Mucosa of descending colon (tissue), 3 donors: ENCODE results near the gene AATK. TPM values are rescaled to one million over a fixed set of nuclear protein-coding genes. Genes with fewer than 3 reads are reported as not detected.

ENCODE experiments used
- ATAC-seq: fragments of 200-7000 bp; cut with Tn5 transposase; one replicate; pipeline ENCODE4 v1.9.1; 2020; ENCODE audit warnings: mild to moderate bottlenecking, moderate library complexity
- DNase-seq, 3 donors: peaks; one replicate each; pipeline ENCODE4 v3.0.0-alpha.2; 2020
- H3K36me3 ChIP-seq: fragments of 200-600 bp; one replicate; pipeline ENCODE4 v1.8.0; 2021; ENCODE audit warnings: low read depth, mild to moderate bottlenecking
- H3K4me1 ChIP-seq: fragments of 200-600 bp; one replicate; pipeline ENCODE4 v1.8.0; 2021; ENCODE audit warnings: low read depth, mild to moderate bottlenecking
- H3K4me3 ChIP-seq: fragments of 200-600 bp; one replicate; pipeline ENCODE4 v1.8.0; 2021; ENCODE audit warnings: mild to moderate bottlenecking
- H3K9me3 ChIP-seq: fragments of 200-600 bp; one replicate; pipeline ENCODE4 v1.8.0; 2021; ENCODE audit warnings: mild to moderate bottlenecking
- intact Hi-C, 2 donors: fragments of 100-400 bp; cut with DNase I in 1 of 2; cut with micrococcal nuclease in 1 of 2; formaldehyde crosslinking; loops; one replicate each; pipeline versions ENCODE4 v1.11.0 to v1.11.1; 2022; cut with DNase I, micrococcal nuclease
- total RNA-seq, 3 donors: library from RNA; stranded (reverse); fragmentation: NEBNext Ultra II Directional in 2 of 3; extraction: Animal tissue kit (Norgen Biotek cat#: 25700) in 2 of 3; gene quantifications; one replicate each; pipeline versions ENCODE4 v1.2.1 to v1.2.4, GENCODE V29; 2021 to 2023
- TF ChIP-seq, protein P1 (sequence below): fragments of 200-600 bp; IDR thresholded peaks from one replicate; pipeline ENCODE4 v1.8.0; 2022; ENCODE audit warnings: antibody characterized with exemption, mild to moderate bottlenecking
- donor health status: DM: no; HTN: no; CAD: no; lungs with moderate emphysema.
- donor health status: DM: no; HTN: no; CAD: no.
- donor health status: DM: no; HTN: yes; CAD: no.

The AATK gene
- total RNA-seq, 3 donors from 2014 or later: 9.9 to 23.8 (median 15.6) TPM

DNA sequence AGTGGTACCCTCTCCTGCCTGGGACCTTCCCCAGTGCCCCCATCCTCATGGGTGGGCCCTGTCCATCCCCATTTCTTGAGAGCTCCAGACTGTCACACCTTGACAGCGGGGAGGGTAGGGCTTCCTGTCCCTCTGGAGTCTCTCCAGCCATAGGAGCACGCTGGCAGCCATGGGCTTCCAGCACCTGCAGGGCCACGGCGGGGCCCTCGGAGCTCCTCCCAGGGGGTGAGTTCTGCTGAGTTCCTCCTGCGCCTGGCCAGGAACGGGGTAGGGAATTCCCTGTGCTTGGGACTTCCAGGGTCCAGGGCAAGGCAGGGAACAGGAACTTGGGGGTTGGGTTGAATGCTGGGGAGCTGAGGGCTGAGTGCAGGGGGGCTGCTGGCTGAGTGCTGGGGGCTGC lies 23.0 kb upstream of the AATK start:
- H3K4me3 ChIP-seq: no peak overlapping the region
- H3K9me3 ChIP-seq: no peaks in the 10 kb centered on the region
- H3K4me1 ChIP-seq: no peaks in the 10 kb centered on the region
- no peak for DNase-seq
- no peak for ATAC-seq
- TF ChIP-seq, protein P1, sequence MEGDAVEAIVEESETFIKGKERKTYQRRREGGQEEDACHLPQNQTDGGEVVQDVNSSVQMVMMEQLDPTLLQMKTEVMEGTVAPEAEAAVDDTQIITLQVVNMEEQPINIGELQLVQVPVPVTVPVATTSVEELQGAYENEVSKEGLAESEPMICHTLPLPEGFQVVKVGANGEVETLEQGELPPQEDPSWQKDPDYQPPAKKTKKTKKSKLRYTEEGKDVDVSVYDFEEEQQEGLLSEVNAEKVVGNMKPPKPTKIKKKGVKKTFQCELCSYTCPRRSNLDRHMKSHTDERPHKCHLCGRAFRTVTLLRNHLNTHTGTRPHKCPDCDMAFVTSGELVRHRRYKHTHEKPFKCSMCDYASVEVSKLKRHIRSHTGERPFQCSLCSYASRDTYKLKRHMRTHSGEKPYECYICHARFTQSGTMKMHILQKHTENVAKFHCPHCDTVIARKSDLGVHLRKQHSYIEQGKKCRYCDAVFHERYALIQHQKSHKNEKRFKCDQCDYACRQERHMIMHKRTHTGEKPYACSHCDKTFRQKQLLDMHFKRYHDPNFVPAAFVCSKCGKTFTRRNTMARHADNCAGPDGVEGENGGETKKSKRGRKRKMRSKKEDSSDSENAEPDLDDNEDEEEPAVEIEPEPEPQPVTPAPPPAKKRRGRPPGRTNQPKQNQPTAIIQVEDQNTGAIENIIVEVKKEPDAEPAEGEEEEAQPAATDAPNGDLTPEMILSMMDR: no peak
- H3K36me3 ChIP-seq: no peaks in the 10 kb centered on the region
- intact Hi-C loops: no loop called here

DNA sequence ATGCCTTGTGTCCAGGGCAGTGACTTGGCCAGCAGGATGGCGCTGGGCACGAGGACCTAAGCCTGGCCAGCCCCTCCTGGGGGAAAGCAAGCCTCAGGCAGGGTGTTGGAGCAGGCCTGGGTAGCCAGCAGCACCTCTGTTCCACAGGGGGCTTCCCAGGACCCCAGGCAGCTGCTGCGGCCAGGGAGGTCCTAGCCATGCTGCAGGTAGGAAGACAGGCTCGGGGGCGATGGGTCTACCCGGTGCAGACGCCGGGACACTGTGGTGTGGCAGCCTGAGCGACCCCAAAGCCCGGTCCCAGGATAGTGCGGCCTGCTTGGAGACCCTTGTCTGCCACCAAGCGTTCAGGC lies 22.4 kb upstream of the AATK start:
- intact Hi-C loops: no loop called here
- Histone ChIP-seq H3K36me3 (no peaks in the 10 kb centered on the region), H3K4me1 (no peaks in the 10 kb centered on the region), H3K4me3 (no peak overlapping the region), H3K9me3 (no peaks in the 10 kb centered on the region)
- no peak for DNase-seq
- ATAC-seq: no peak
- TF ChIP-seq, protein P1: no peak

DNA sequence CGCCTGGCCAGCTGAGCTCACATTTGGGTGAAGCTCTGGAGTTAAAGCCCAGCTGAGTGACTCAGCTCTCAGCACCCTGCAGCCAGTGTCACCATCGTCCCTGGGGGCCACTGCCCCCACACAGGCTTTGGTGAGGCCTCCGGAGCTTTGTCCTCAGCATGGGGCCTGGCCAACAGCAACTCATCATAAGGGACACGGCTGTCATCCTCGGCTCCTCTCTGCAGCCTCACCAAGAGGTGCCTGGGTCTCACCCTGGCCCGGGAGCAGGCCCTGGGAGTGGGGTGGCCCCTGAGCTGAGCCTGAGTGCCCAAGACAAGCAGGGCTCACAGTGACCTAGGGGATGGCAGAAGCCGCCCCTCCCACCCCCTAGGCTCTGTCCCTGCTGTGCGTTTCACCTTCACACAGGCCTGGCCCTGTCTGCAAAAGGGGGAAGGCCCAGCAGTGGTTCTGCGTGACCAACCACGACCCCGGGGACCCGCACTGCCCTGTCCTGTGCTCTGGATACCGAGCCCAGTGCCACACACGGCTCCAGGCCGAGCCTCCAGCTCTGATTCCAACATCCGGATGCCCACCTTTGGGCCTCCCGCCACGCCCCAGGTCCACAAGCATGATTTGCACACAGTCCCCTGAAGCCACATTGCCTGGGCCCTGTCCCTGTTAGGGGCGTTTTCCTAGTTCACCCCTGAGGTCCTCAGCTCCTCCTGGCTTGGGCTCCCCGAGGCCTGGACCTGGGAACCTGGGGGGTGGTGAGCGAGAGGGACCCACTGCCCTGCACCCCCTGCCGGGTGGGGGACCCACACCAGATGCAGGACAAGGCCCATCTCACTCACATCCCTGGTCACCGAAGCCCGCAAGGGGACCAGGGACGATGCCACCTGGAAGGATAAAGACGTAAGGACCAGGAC lies 21.8 kb upstream of the AATK start:
- TF ChIP-seq, protein P1: no peak
- Histone ChIP-seq H3K4me3 (no peak overlapping the region), H3K9me3 (no peaks in the 10 kb centered on the region), H3K36me3 (no peaks in the 10 kb centered on the region), H3K4me1 (no peaks in the 10 kb centered on the region)
- ATAC-seq (no peak), DNase-seq (no peak)
- intact Hi-C loops: no loop called here

DNA sequence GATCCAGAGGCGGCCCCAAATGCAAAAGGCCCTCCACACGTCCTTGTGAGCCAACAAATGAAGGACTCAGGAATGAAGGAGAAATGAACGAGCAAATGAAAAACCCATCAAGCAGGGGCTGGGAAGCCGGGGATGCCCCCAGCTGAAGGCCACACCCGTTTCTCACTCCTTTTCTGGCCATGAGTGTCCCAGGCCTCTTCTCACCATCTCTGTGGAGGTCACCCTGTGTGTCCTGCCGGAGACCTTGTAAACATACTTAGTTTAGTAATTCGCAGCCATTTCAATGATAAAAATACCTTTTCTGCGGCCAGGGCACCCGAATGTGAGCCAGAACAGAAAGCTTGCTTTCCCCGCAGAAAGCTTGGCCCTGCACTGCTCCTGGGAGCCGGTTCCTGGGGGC lies 21.1 kb upstream of the AATK start:
- Histone ChIP-seq H3K4me1 (no peaks in the 10 kb centered on the region), H3K4me3 (no peak overlapping the region), H3K9me3 (no peaks in the 10 kb centered on the region), H3K36me3 (no peaks in the 10 kb centered on the region)
- DNase-seq: no peak
- intact Hi-C loops: no loop called here
- TF ChIP-seq, protein P1: no peak
- ATAC-seq: no peak

DNA sequence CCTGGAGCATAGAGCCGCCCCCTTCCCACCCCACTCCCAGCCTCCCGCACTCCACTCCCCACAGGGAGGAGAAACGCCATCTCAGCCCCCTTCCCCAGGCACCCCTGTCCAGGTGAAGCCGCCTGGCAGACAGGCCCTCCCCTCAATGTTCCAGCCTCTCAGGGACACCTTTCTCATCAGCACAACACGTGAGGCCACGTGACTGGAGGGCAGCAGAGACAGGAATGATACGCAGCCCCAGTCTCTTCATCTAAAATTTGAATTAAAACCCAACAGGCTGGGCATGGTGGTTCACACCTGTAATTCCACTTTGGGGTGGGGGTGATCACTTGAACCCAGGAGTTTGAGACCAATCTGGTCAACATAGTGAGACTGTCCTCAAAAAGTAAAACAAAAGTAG lies 20.2 kb upstream of the AATK start:
- DNase-seq (no peak), ATAC-seq (no peak)
- Histone ChIP-seq H3K9me3 (no peaks in the 10 kb centered on the region), H3K4me1 (no peaks in the 10 kb centered on the region), H3K4me3 (no peak overlapping the region), H3K36me3 (no peaks in the 10 kb centered on the region)
- TF ChIP-seq, protein P1: no peak
- intact Hi-C loops: no loop called here
